ENCODE measurements around the gene MORC1.

MORC1 gene

GRCh38 chr3:109071350-109072142, 46.4 kb downstream of the MORC1 start:
- Histone ChIP-seq H4K20me1 (ENCODE audit: insufficient read depth, low read length, poor library complexity, severe bottlenecking) (no peaks in the 10 kb centered on the region), H3K79me2 (ENCODE audit: insufficient read depth, low read length) (no peaks in the 10 kb centered on the region), H3F3A (ENCODE audit: low read depth) (no peaks in the 10 kb centered on the region), H3K9me2 (replicated peaks; ENCODE audit: low read depth, low read length) (no peaks in the 10 kb centered on the region), H3K4me3 (ENCODE audit: low read length, poor library complexity, severe bottlenecking) (no peak overlapping the region), H3K4me2 (ENCODE audit: low read depth, low read length, poor library complexity, severe bottlenecking) (peak overlapping the region; percentile 2), H3K36me3 (ENCODE audit: insufficient read depth, low read length) (no peaks in the 10 kb centered on the region), H3K4me1 (ENCODE audit: insufficient read depth, low read length, poor library complexity, severe bottlenecking) (peaks cover 18% of the 10 kb centered on the region), H2AFZ (ENCODE audit: low read length) (peak overlapping the region; percentile 32; the same call in 1 of the 2 replicates), H3K9ac (ENCODE audit: low read depth, low read length, poor library complexity, severe bottlenecking) (no peak overlapping the region), H3K9me3 (ENCODE audit: insufficient read depth, low read depth, low read length) (no peaks in the 10 kb centered on the region), H3K27me3 (ENCODE audit: insufficient read depth, low read length, poor library complexity, severe bottlenecking) (no peaks in the 10 kb centered on the region)
- TF ChIP-seq EZH2phosphoT487 (IDR thresholded peaks at IDR 0.05; ENCODE audit: borderline replicate concordance) (no peak), CTCF (conservative IDR thresholded peaks at IDR 0.05; ENCODE audit: low read length) (peak; percentile 34)

- H2AFZ ChIP-seq (ENCODE audit: low read length), result no peak overlapping the region
Observed at GRCh38 chr3:109070211-109070610, 47.7 kb downstream of the MORC1 start.

GRCh38 chr3:109066864-109067263, 51.1 kb downstream of the MORC1 start:
- TF ChIP-seq EZH2phosphoT487 (IDR thresholded peaks at IDR 0.05; ENCODE audit: borderline replicate concordance) (no peak), CTCF (conservative IDR thresholded peaks at IDR 0.05; ENCODE audit: low read length) (no peak)
- Histone ChIP-seq H3K27me3 (ENCODE audit: insufficient read depth, low read length, poor library complexity, severe bottlenecking) (no peaks in the 10 kb centered on the region), H3F3A (ENCODE audit: low read depth) (no peaks in the 10 kb centered on the region), H3K4me3 (ENCODE audit: low read length, poor library complexity, severe bottlenecking) (no peak overlapping the region), H4K20me1 (ENCODE audit: insufficient read depth, low read length, poor library complexity, severe bottlenecking) (no peaks in the 10 kb centered on the region), H3K9me3 (ENCODE audit: insufficient read depth, low read depth, low read length) (no peaks in the 10 kb centered on the region), H3K36me3 (ENCODE audit: insufficient read depth, low read length) (no peaks in the 10 kb centered on the region), H3K79me2 (ENCODE audit: insufficient read depth, low read length) (no peaks in the 10 kb centered on the region), H3K4me2 (ENCODE audit: low read depth, low read length, poor library complexity, severe bottlenecking) (no peak overlapping the region), H3K9me2 (replicated peaks; ENCODE audit: low read depth, low read length) (no peaks in the 10 kb centered on the region), H3K9ac (ENCODE audit: low read depth, low read length, poor library complexity, severe bottlenecking) (no peak overlapping the region), H3K4me1 (ENCODE audit: insufficient read depth, low read length, poor library complexity, severe bottlenecking) (peaks cover 5% of the 10 kb centered on the region), H2AFZ (ENCODE audit: low read length) (no peak overlapping the region)

More at GRCh38 chr3:109070211-109070610, 47.7 kb downstream of the MORC1 start:
- Histone ChIP-seq H3K79me2 (ENCODE audit: insufficient read depth, low read length) (no peaks in the 10 kb centered on the region), H3K9me2 (replicated peaks; ENCODE audit: low read depth, low read length) (no peaks in the 10 kb centered on the region), H3K27me3 (ENCODE audit: insufficient read depth, low read length, poor library complexity, severe bottlenecking) (no peaks in the 10 kb centered on the region), H3K9me3 (ENCODE audit: insufficient read depth, low read depth, low read length) (no peaks in the 10 kb centered on the region), H3K4me3 (ENCODE audit: low read length, poor library complexity, severe bottlenecking) (no peak overlapping the region), H4K20me1 (ENCODE audit: insufficient read depth, low read length, poor library complexity, severe bottlenecking) (no peaks in the 10 kb centered on the region), H3K4me1 (ENCODE audit: insufficient read depth, low read length, poor library complexity, severe bottlenecking) (peaks cover 18% of the 10 kb centered on the region), H3K9ac (ENCODE audit: low read depth, low read length, poor library complexity, severe bottlenecking) (no peak overlapping the region), H3K36me3 (ENCODE audit: insufficient read depth, low read length) (no peaks in the 10 kb centered on the region), H3F3A (ENCODE audit: low read depth) (no peaks in the 10 kb centered on the region), H3K4me2 (ENCODE audit: low read depth, low read length, poor library complexity, severe bottlenecking) (no peak overlapping the region)
- TF ChIP-seq EZH2phosphoT487 (IDR thresholded peaks at IDR 0.05; ENCODE audit: borderline replicate concordance) (no peak), CTCF (conservative IDR thresholded peaks at IDR 0.05; ENCODE audit: low read length) (no peak)
